HFF-Myc (cell line): Measurements from ENCODE around the gene STPG2.

ENCODE experiments used
- DNase-seq: peaks from one replicate; pipeline ENCODE4 v3.0.0-alpha.2; 2011; ENCODE audit warnings: low read depth; ENCODE audit errors: extremely low read depth
- H3K4me3 ChIP-seq: replicated peaks from 2 replicates; pipeline ENCODE4 v1.5.1; 2011; ENCODE audit warnings: low read depth, mild to moderate bottlenecking, control low read depth, low read length
- CTCF ChIP-seq: IDR thresholded peaks from 2 replicates; pipeline ENCODE4 v1.5.1; 2012; ENCODE audit warnings: mild to moderate bottlenecking, low read depth, low read length, control low read depth; ENCODE audit errors: missing control alignments

Gene STPG2

GRCh38 chr4:97593248-97593647 lies 550.0 kb downstream of the STPG2 start:
- TF ChIP-seq CTCF: no peak
- no peak overlapping the region for H3K4me3 ChIP-seq
- DNase-seq: no peak

- no peak for TF ChIP-seq CTCF
- no peak for DNase-seq
- no peak overlapping the region for H3K4me3 ChIP-seq
Measured at GRCh38 chr4:97590266-97590665, 553.0 kb downstream of the STPG2 start.

GRCh38 chr4:97589481-97590196 lies 553.6 kb downstream of the STPG2 start:
- TF ChIP-seq CTCF: no peak
- no peak for DNase-seq
- no peak overlapping the region for H3K4me3 ChIP-seq

GRCh38 chr4:97587912-97588311 lies 555.4 kb downstream of the STPG2 start:
- no peak for DNase-seq
- H3K4me3 ChIP-seq: no peak overlapping the region
- no peak for TF ChIP-seq CTCF

- no peak for TF ChIP-seq CTCF
- no peak for DNase-seq
- no peak overlapping the region for H3K4me3 ChIP-seq
Measured at GRCh38 chr4:97585274-97585673, 558.0 kb downstream of the STPG2 start.

- TF ChIP-seq CTCF: no peak
- no peak for DNase-seq
- H3K4me3 ChIP-seq: no peak overlapping the region
Measured at GRCh38 chr4:97582890-97583289, 560.4 kb downstream of the STPG2 start.

GRCh38 chr4:97577004-97577403 lies 566.3 kb downstream of the STPG2 start:
- no peak for TF ChIP-seq CTCF
- H3K4me3 ChIP-seq: no peak overlapping the region
- no peak for DNase-seq
